Activated naive CD4-positive, alpha-beta T cell treated with anti-CD3 and anti-CD28 coated beads, Interleukin-2, amount 10 ng/mL, durations not matched to agents 5 hours and 36 hours (primary cell): ENCODE results near the gene ZNF253. TPM values are rescaled to one million over a fixed set of nuclear protein-coding genes. Genes with fewer than 3 reads are reported as not detected.

Experiments used
- total RNA-seq, 2 experiments: library from RNA; stranded (reverse); gene quantifications; one replicate each; pipeline ENCODE4 v1.2.3, GENCODE V29; 2021

Gene ZNF253
- total RNA-seq = 10 to 100 TPM; 20.8 to 22.2 TPM

DNA sequence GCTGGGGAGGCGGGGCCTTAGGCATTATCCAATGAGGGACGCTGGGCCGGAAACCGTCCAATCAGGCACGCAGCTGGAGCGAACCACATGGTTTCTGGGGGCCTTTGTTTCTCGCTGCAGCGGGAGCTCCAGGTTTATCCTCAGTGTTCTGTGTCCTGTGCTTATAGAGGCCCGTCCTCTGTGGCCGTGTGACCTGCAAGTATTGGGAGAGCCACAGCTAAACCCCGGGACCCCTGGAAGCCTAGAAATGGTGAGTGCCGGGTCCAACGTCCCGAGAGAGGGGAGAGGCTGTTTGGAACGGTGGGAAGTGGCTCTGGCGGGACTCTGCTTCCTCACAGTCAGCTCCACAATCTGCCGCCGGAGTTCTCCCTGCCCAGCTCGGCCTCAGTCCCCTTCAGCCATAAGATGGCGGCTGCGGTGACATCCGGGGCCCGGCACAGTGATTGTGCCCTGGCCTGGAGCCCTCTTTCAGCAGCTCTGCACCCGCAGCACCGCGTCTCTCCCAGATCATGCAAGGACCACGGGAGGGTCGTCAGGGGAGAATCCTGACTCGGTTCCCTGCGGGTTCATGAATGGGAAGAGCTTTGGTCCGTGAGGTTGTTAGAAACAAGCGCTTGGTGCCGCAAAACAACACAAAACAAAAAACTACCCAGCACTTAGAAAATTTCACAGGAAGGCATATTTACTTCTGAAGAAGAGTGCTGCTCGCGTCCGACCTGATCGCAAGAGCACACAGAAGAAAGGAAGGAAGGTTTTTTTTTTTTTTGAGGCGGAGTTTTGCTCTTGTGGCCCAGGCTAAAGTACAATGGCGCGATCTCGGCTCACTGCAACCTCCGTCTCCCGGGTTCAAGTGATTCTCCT, at the start of gene ZNF253:
Gene ZNF253 (plus strand): TSS at position 133 of the 861 bp plus-strand sequence. CDS start 115 bp downstream, at position 248.

DNA sequence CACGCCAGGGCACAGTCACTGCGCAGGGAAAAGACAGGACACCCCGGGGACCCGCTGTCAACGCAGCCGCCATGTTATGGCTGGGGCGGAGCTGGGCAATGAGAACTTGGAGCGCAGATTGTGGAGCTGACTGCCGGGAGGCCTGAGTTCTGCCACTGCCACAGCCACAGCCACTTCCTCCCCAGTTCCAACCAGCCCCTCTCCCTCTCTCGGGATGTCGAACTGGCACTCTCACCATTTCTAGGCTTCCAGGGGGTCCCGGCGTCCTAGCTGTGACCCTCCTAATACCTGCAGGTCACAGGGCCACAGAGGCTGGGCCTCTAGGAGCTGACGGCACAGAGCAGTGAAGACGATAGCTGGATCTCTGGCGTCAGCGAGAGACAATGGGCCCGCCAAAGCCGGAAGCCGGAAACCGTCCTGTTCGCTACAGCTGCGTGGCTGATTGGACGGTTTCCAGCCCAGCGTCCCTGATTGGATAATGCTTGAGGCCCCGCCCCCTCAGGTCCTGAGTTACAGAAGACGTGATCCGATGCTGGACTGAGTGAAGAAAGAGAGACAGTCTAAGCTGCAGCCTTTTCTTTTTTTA, 44.2 kb upstream of the ZNF253 start, which contains the start of gene ZNF506:
Gene ZNF506 (minus strand): TSS at position 385 of the 586 bp plus-strand sequence. CDS start 147 bp downstream, at position 238.

DNA sequence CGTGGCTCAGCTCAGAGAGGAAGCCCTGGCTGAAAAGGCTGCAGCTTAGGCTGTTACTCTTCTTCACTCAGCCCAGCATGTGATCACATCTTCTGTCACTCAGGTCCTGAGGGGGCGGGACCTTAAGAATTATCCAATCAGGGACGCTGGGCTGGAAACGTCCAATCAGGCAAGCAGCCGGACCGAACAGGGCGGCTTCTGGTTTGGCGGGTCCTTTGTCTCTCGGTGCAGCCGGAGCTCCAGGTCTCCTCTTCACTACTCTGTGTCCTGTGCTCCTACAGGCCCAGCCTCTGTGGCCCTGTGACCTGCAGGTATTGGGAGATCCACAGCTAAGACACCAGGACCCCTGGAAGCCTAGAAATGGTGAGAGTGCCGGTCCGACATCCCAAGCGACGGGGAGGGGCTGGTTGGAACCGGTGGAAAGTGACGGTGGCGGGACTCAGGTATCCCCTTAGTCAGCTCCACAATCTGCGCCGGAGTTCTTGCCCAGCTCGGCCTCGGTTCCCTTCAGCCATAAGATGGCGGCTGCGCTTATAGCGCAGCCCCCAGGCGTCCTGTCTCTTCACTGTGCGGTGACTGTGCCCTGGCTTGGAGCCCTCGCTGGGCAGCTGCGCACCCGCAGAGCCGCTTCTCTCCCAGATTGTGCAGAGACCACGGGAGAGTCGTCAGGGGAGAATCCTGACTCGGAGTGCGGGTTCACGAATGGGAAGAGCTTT, 35.2 kb downstream of the ZNF253 start, which contains the start of gene ZNF93:
Gene ZNF93 (plus strand): TSS at position 218 of the 716 bp plus-strand sequence. CDS start 143 bp downstream, at position 361.

Other genes with a start within 250 kb of the ZNF253 start
- gene PBX4, start 247.2 kb upstream of the ZNF253 start, total RNA-seq = 10 to 100 TPM; 26.2 to 27.4 TPM
- 10 to 100 TPM; 42.1 to 44.8 TPM for gene LPAR2, start 237.7 kb upstream of the ZNF253 start, total RNA-seq
- gene GMIP, start 222.2 kb upstream of the ZNF253 start, total RNA-seq = 100 to 1,000 TPM; 107 to 111 TPM
- gene ATP13A1, start 202.2 kb upstream of the ZNF253 start, total RNA-seq = 10 to 100 TPM; 81.8 to 93.7 TPM
- gene ZNF101, start 197.0 kb upstream of the ZNF253 start, total RNA-seq = 100 to 1,000 TPM; 121 to 129 TPM
- gene ZNF14, start 132.8 kb upstream of the ZNF253 start, total RNA-seq = 1 to 10 TPM; 9.2 to 9.5 TPM
- 10 to 100 TPM; 27.8 to 29.6 TPM for gene ZNF506, start 44.1 kb upstream of the ZNF253 start, total RNA-seq
- 10 to 100 TPM; 13.1 to 14.4 TPM for gene ZNF93, start 35.1 kb downstream of the ZNF253 start, total RNA-seq
- 1 to 10 TPM; 7.3 to 8.1 TPM for gene ZNF682, start 173.6 kb downstream of the ZNF253 start, total RNA-seq
- gene ZNF90, start 212.1 kb downstream of the ZNF253 start, total RNA-seq = 1 to 10 TPM; 7.8 to 8.4 TPM